ENCODE measurements around the gene SBF2.

Gene SBF2

DNA sequence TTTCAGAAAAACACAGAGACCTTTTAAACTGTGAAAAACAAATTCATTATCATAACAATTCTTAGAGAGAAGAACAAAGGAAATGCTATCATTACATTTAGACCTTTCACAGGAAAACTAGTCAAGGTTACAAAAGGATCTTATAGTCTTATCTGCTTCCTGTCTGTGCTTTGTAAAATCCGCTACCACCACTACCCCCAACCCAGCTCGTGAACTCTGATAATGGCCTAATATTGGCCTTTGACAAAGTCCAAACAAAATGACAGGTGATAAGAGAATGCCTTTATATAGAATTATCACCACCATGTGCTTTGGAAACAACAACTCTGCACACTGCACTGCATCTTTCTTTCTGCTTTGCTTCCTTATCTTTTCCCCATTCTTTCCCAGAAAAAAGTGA is 272.5 kb downstream of the SBF2 start:
- TF ChIP-seq L3MBTL2 (conservative IDR thresholded peaks at IDR 0.05): no peak
- no peak for TF ChIP-seq CTBP1 (IDR thresholded peaks at IDR 0.05; ENCODE audit: borderline replicate concordance)
- no peak for TF ChIP-seq FOXM1 (IDR thresholded peaks at IDR 0.05; ENCODE audit: borderline replicate concordance)
- no peak for TF ChIP-seq TARDBP (IDR thresholded peaks at IDR 0.05)
- no peak for TF ChIP-seq BHLHE40 (IDR thresholded peaks at IDR 0.05; ENCODE audit: borderline replicate concordance)
- TF ChIP-seq FOXK2 (IDR thresholded peaks at IDR 0.05): no peak
- TF ChIP-seq ELF4 (IDR thresholded peaks at IDR 0.05): no peak
- TF ChIP-seq LEF1 (IDR thresholded peaks at IDR 0.05; ENCODE audit: borderline replicate concordance): no peak
- TF ChIP-seq SUZ12 (IDR thresholded peaks at IDR 0.05): no peak
- no peak for TF ChIP-seq HDGF (IDR thresholded peaks at IDR 0.05; ENCODE audit: borderline replicate concordance)
- no peak for TF ChIP-seq NFRKB (IDR thresholded peaks at IDR 0.05)
- TF ChIP-seq, protein P1, sequence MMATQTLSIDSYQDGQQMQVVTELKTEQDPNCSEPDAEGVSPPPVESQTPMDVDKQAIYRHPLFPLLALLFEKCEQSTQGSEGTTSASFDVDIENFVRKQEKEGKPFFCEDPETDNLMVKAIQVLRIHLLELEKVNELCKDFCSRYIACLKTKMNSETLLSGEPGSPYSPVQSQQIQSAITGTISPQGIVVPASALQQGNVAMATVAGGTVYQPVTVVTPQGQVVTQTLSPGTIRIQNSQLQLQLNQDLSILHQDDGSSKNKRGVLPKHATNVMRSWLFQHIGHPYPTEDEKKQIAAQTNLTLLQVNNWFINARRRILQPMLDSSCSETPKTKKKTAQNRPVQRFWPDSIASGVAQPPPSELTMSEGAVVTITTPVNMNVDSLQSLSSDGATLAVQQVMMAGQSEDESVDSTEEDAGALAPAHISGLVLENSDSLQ (IDR thresholded peaks at IDR 0.05): no peak
- TF ChIP-seq FOXA1 (IDR thresholded peaks at IDR 0.05): no peak
- TF ChIP-seq ARNT (IDR thresholded peaks at IDR 0.05): no peak
- no peak for TF ChIP-seq ZNF384 (IDR thresholded peaks at IDR 0.05)
- TF ChIP-seq SP1 (IDR thresholded peaks at IDR 0.05): no peak
- no peak for DNase-seq (ENCODE audit: extremely low spot score)
- CTCF ChIA-PET: no interaction called here
- POLR2A ChIA-PET: no interaction called here

DNA sequence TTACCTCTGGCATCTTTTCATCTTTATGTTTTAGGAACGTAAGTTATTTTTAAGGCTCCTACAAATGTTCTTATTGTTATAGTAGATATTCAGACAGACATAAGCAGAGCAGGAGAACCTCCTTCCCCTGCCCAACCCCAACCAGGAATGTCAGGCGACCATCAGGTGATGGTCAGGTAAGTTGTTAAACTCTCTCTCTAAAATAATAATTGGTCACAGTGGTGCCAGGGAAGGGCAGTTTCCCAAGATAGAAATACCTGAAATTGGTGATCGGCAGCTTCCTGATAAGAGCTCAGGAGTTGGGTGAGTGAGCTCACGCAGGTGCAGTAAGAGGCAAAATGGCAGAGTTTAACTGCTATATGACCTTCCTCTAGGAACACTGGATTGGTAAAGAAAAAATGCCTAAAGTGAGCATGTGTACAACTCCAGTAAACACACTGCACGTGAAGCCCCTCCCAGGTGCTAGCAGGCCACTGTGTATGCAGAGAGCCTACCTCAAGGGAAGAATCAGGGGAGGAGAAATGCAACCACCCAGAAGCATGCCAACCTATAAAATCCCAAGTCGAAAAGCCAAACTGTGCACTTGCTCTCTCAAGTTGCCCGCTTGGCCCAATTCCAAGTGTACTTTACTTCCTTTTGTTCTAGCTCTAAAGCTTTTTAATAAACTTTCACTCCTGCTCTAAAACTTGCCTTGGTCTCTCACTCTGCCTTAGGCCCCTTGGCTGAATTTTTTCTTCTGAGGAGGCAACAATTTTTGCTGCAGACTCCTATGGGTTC is 273.9 kb downstream of the SBF2 start:
- TF ChIP-seq TARDBP (IDR thresholded peaks at IDR 0.05) (no peak), L3MBTL2 (conservative IDR thresholded peaks at IDR 0.05) (no peak), SP1 (IDR thresholded peaks at IDR 0.05) (no peak), FOXK2 (IDR thresholded peaks at IDR 0.05) (no peak), ZNF384 (IDR thresholded peaks at IDR 0.05) (no peak), ARNT (IDR thresholded peaks at IDR 0.05) (no peak), CTBP1 (IDR thresholded peaks at IDR 0.05; ENCODE audit: borderline replicate concordance) (no peak), LEF1 (IDR thresholded peaks at IDR 0.05; ENCODE audit: borderline replicate concordance) (no peak), FOXA1 (IDR thresholded peaks at IDR 0.05) (no peak), FOXM1 (IDR thresholded peaks at IDR 0.05; ENCODE audit: borderline replicate concordance) (no peak), ELF4 (IDR thresholded peaks at IDR 0.05) (no peak), SUZ12 (IDR thresholded peaks at IDR 0.05) (no peak), HDGF (IDR thresholded peaks at IDR 0.05; ENCODE audit: borderline replicate concordance) (no peak), BHLHE40 (IDR thresholded peaks at IDR 0.05; ENCODE audit: borderline replicate concordance) (no peak), NFRKB (IDR thresholded peaks at IDR 0.05) (no peak)
- TF ChIP-seq, protein P1 (IDR thresholded peaks at IDR 0.05): no peak
- DNase-seq (ENCODE audit: extremely low spot score): no peak
- ChIA-PET CTCF (no interaction called here), POLR2A (no interaction called here)

DNA sequence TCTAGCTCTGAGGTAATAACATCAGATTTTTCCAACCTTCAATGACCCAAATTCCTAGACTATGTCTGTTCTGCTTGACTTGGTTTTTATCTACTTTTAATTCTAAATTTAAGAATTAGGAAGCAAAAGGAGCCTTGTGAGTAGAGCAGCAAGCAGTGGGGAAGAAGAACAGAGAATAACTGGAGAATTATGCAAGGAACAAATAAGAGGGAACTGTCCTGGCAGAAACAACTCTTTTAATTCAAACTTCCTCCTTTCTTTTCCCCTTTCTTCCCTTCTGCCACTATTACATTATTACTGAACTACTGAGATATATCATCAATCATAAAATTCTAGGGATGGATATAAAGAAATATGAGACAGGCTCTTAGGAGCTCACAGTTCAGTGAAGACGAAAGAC is 276.1 kb downstream of the SBF2 start:
- POLR2A ChIA-PET: no interaction called here
- CTCF ChIA-PET: no interaction called here
- no peak for DNase-seq (ENCODE audit: extremely low spot score)
- no peak for TF ChIP-seq ZNF384 (IDR thresholded peaks at IDR 0.05)
- no peak for TF ChIP-seq TARDBP (IDR thresholded peaks at IDR 0.05)
- no peak for TF ChIP-seq L3MBTL2 (conservative IDR thresholded peaks at IDR 0.05)
- TF ChIP-seq, protein P1 (IDR thresholded peaks at IDR 0.05): no peak

DNA sequence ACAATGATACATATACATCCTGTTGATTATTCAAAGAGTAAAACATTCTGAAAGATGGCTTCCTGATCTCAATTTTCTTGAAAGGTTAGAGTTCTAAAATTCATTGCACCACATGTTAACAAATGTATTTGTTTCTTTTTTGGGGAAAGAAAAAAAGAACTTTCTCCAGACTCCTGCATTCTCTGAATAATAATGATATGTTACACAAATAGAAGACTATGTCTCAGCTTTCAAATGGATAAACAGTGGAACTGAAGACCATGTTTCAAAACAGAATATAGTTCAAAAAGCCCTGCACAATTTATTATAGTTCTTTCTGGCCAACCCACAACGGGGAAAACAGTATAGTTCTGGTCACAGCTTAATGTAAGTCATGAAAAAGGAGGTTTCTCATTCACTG is 277.0 kb downstream of the SBF2 start:
- TF ChIP-seq SP1 (IDR thresholded peaks at IDR 0.05): no peak
- no peak for TF ChIP-seq TARDBP (IDR thresholded peaks at IDR 0.05)
- no peak for TF ChIP-seq BHLHE40 (IDR thresholded peaks at IDR 0.05; ENCODE audit: borderline replicate concordance)
- no peak for TF ChIP-seq ARNT (IDR thresholded peaks at IDR 0.05)
- no peak for TF ChIP-seq SUZ12 (IDR thresholded peaks at IDR 0.05)
- ChIA-PET POLR2A (no interaction called here), CTCF (no interaction called here)
- DNase-seq (ENCODE audit: extremely low spot score): no peak

DNA sequence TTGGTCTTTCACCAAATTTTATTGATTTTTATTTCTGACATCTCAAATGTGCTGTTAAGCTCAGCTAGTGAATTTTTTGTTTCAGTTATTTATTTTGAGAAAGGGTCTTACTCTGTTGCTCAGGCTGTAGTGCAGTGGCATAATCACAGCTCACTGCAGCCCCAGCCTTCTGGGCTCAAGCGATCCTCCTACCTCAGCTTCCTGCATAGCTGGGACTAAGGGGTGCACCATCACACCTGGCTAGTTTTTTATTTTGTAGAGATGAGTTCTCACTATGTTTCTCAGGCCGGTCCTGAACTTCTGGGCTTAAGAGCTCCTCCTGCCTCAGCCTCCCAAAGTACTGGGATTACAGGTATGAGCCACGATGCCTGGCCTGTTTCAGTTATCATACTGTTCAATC is 282.0 kb downstream of the SBF2 start:
- ChIA-PET CTCF (no interaction called here), POLR2A (no interaction called here)
- no peak for DNase-seq (ENCODE audit: extremely low spot score)
- TF ChIP-seq L3MBTL2 (conservative IDR thresholded peaks at IDR 0.05) (no peak), LEF1 (IDR thresholded peaks at IDR 0.05; ENCODE audit: borderline replicate concordance) (no peak), NFRKB (IDR thresholded peaks at IDR 0.05) (no peak), FOXM1 (IDR thresholded peaks at IDR 0.05; ENCODE audit: borderline replicate concordance) (no peak), HDGF (IDR thresholded peaks at IDR 0.05; ENCODE audit: borderline replicate concordance) (no peak), FOXK2 (IDR thresholded peaks at IDR 0.05) (no peak), SUZ12 (IDR thresholded peaks at IDR 0.05) (no peak)
- TF ChIP-seq, protein P1 (IDR thresholded peaks at IDR 0.05): no peak

DNA sequence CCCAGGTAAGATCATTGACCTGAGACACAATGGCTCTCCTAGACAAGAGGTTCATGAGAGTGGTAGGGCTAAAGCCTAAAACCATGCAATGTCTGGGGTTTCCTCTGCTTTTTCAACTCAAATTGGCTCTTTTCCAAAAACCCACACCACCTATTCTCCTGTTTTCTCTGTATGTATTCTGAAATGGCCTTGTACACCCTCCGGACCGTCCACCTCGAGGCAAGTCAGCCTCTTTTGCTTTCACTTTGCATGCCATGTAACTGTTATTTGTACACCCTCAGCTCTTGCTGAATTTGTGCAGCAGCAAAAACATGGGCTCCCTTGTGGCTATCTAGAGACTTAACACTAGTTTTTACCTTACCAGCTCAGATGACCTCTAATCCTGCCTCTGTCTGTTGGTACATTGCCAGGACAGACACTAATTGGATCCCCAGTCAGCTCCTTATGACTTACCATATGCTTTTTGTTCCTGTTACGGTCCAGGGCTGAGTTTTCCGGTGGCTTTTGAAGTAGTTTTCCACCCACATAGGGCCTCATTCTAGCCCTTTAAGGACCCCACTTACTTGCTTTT is 288.0 kb downstream of the SBF2 start:
- DNase-seq (ENCODE audit: extremely low spot score): no peak
- POLR2A ChIA-PET: no interaction called here
- no peak for TF ChIP-seq FOXK2 (IDR thresholded peaks at IDR 0.05)
- TF ChIP-seq CTBP1 (IDR thresholded peaks at IDR 0.05; ENCODE audit: borderline replicate concordance): no peak
- TF ChIP-seq ZNF384 (IDR thresholded peaks at IDR 0.05): no peak
- TF ChIP-seq, protein P1 (IDR thresholded peaks at IDR 0.05): no peak
- TF ChIP-seq LEF1 (IDR thresholded peaks at IDR 0.05; ENCODE audit: borderline replicate concordance): no peak
- no peak for TF ChIP-seq ELF4 (IDR thresholded peaks at IDR 0.05)
- no peak for TF ChIP-seq BHLHE40 (IDR thresholded peaks at IDR 0.05; ENCODE audit: borderline replicate concordance)
- CTCF ChIA-PET: no interaction called here

Data from HEK293T (cell line).